Measurements from ENCODE around the gene ZNF467.
A peak's percentile ranks its signal among the peaks of the same experiment; 100 is the strongest.

The ZNF467 gene

GRCh38 chr7:149742075-149742701 lies 31.2 kb downstream of the ZNF467 start:
- DNase-seq, result peak; percentile 67

GRCh38 chr7:149741629-149742028 lies 31.8 kb downstream of the ZNF467 start:
- no peak for DNase-seq

- DNase-seq, result no peak
Measured at GRCh38 chr7:149736478-149737360, 36.7 kb downstream of the ZNF467 start.

GRCh38 chr7:149735779-149736477 lies 37.5 kb downstream of the ZNF467 start:
- DNase-seq, result no peak

- DNase-seq, result no peak
Measured at GRCh38 chr7:149735181-149735602, 38.2 kb downstream of the ZNF467 start.

GRCh38 chr7:149734791-149735075 lies 38.7 kb downstream of the ZNF467 start:
- DNase-seq, result no peak

GRCh38 chr7:149733924-149734790 lies 39.2 kb downstream of the ZNF467 start:
- DNase-seq, result no peak

GRCh38 chr7:149733131-149733923 lies 40.1 kb downstream of the ZNF467 start:
- no peak for DNase-seq

GRCh38 chr7:149732611-149733010 lies 40.8 kb downstream of the ZNF467 start:
- no peak for DNase-seq

- no peak for DNase-seq
Measured at GRCh38 chr7:149732111-149732561, 41.3 kb downstream of the ZNF467 start.

- DNase-seq, result no peak
Measured at GRCh38 chr7:149731207-149731955, 42.0 kb downstream of the ZNF467 start.

- DNase-seq, result no peak
Measured at GRCh38 chr7:149729983-149730801, 43.2 kb downstream of the ZNF467 start.

- DNase-seq, result no peak
Measured at GRCh38 chr7:149729586-149729982, 43.8 kb downstream of the ZNF467 start.

GRCh38 chr7:149728491-149729375 lies 44.7 kb downstream of the ZNF467 start:
- DNase-seq, result no peak

- DNase-seq, result no peak
Measured at GRCh38 chr7:149727899-149728476, 45.4 kb downstream of the ZNF467 start.

GRCh38 chr7:149727053-149727898 lies 46.1 kb downstream of the ZNF467 start:
- DNase-seq, result no peak

GRCh38 chr7:149725916-149726315 lies 47.5 kb downstream of the ZNF467 start:
- no peak for DNase-seq

- no peak for DNase-seq
Measured at GRCh38 chr7:149725426-149725821, 48.0 kb downstream of the ZNF467 start.
